Osteoblast (primary cell): Measurements from ENCODE around the gene FBXW11. TPM values are rescaled to one million over a fixed set of nuclear protein-coding genes. Genes with fewer than 3 reads are reported as not detected.
"Not testable (repeated sequence)": the region's sequence is repeated elsewhere in the genome, so short reads cannot be mapped to it uniquely, and the experiment has no call there.

Source experiments
- DNase-seq: peaks from one replicate; pipeline ENCODE4 v3.0.0; 2011; ENCODE audit warnings: low spot score, mixed read lengths; ENCODE audit not compliant: insufficient read length; ENCODE audit errors: missing footprints
- H2AFZ ChIP-seq: 2 replicates; pipeline ENCODE4 v1.6.0; 2011; ENCODE audit warnings: mild to moderate bottlenecking, low read length
- H3K27ac ChIP-seq: 2 replicates; pipeline ENCODE4 v1.5.1; 2011; ENCODE audit warnings: mild to moderate bottlenecking, low read depth, low read length, moderate library complexity
- H3K27me3 ChIP-seq: 2 replicates; pipeline ENCODE4 v1.6.0; 2012; ENCODE audit warnings: mild to moderate bottlenecking, control low read depth, inconsistent platforms, low read length, moderate library complexity; ENCODE audit not compliant: insufficient read depth
- H3K36me3 ChIP-seq: 2 replicates; pipeline ENCODE4 v1.5.1; 2011; ENCODE audit warnings: mild to moderate bottlenecking, low read length, control low read depth, moderate library complexity; ENCODE audit not compliant: insufficient read depth
- H3K4me1 ChIP-seq: 2 replicates; pipeline ENCODE4 v1.5.1; 2011; ENCODE audit warnings: mild to moderate bottlenecking, low read length, control low read depth, moderate library complexity; ENCODE audit not compliant: insufficient read depth
- H3K4me2 ChIP-seq: 2 replicates; pipeline ENCODE4 v1.6.0; 2011; ENCODE audit warnings: mild to moderate bottlenecking, low read length; ENCODE audit not compliant: insufficient read depth
- H3K4me3 ChIP-seq: fragments of 200-600 bp; sonication (generic); 3 replicates; pipeline ENCODE4 v1.5.1; 2012; ENCODE audit warnings: mild to moderate bottlenecking, low read length, inconsistent platforms; ENCODE audit not compliant: insufficient read depth
- H3K79me2 ChIP-seq: 2 replicates; pipeline ENCODE4 v1.6.0; 2012; ENCODE audit warnings: mild to moderate bottlenecking, low read length, control low read depth, inconsistent platforms; ENCODE audit not compliant: insufficient read depth
- H3K9me3 ChIP-seq: 2 replicates; pipeline ENCODE4 v1.5.1; 2011; ENCODE audit warnings: low read depth, low read length, control low read depth
- H4K20me1 ChIP-seq: 2 replicates; pipeline ENCODE4 v1.6.0; 2012; ENCODE audit warnings: mild to moderate bottlenecking, low read length, control low read depth; ENCODE audit not compliant: insufficient read depth
- total RNA-seq: library from RNA; depleted of rRNA; stranded (reverse); fragments of >200 nt; gene quantifications from 2 replicates; pipeline ENCODE4 v1.2.3, GENCODE V29; 2012
- TF ChIP-seq, protein P1 (sequence below): IDR thresholded peaks from 2 replicates; pipeline ENCODE4 v1.5.1; 2011; ENCODE audit warnings: mild to moderate bottlenecking, low read depth, low read length, moderate library complexity; ENCODE audit errors: extremely low read depth

FBXW11 gene
- total RNA-seq, 1 donor, result 76.7 TPM

DNA sequence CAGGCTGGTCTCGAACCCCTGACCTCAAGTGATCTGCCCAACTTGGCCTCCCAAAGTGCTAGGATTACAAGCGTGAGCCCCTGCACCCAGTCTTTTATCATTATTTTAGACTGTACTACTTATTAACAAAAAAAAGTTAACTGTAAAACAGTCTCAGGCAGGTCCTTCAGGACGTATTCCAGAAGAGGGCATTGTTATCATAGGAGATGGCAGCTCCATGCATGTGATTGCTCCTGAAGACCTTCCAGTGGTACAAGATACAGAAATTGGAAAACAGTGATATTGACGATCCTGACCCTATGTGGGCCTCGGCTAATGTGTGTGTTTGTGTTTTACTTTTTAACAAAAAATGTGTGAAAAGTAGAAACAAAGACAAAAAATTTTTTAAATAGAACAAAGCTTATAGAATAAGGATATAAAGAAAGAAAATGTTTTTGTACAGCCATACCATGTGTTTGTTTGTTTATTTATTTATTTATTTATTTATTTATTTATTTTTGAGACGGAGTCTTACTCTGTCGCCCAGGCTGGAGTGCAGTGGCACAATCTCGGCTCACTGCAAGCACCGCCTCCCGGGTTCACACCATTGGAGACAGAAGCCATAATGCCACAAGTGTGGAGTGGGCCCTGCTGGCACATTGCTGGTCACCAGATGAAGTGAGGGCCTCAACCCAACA is 13.8 kb upstream of the FBXW11 start:
- DNase-seq, result not testable (repeated sequence)

DNA sequence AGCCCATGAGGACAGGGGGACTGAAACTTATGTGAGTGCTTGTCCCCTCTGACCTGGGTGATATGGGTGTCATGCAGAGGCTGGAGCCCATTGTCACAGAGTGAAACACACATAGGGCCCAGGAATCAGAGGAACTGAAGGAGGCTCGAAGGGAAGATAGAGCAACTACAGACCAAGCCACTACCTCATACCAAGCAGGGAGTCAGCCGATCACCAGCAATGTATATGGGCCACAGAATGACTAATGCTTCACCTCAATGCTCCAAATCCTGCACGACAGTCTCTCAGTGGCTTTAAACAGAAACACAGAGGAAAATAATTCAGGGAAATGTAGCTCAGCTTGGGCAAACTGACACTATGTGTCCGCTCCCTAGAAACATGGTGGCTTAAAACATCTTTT is 8.9 kb upstream of the FBXW11 start:
- H3K9me3 ChIP-seq, result no peaks in the 10 kb centered on the region
- H3K79me2 ChIP-seq, result no peaks in the 10 kb centered on the region
- no peaks in the 10 kb centered on the region for H4K20me1 ChIP-seq
- H3K36me3 ChIP-seq, result no peaks in the 10 kb centered on the region
- no peak overlapping the region for H3K4me3 ChIP-seq
- DNase-seq, result no peak
- H3K27me3 ChIP-seq, result no peaks in the 10 kb centered on the region
- TF ChIP-seq, protein P1, sequence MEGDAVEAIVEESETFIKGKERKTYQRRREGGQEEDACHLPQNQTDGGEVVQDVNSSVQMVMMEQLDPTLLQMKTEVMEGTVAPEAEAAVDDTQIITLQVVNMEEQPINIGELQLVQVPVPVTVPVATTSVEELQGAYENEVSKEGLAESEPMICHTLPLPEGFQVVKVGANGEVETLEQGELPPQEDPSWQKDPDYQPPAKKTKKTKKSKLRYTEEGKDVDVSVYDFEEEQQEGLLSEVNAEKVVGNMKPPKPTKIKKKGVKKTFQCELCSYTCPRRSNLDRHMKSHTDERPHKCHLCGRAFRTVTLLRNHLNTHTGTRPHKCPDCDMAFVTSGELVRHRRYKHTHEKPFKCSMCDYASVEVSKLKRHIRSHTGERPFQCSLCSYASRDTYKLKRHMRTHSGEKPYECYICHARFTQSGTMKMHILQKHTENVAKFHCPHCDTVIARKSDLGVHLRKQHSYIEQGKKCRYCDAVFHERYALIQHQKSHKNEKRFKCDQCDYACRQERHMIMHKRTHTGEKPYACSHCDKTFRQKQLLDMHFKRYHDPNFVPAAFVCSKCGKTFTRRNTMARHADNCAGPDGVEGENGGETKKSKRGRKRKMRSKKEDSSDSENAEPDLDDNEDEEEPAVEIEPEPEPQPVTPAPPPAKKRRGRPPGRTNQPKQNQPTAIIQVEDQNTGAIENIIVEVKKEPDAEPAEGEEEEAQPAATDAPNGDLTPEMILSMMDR, result no peak
- H3K4me2 ChIP-seq, result no peak overlapping the region
- H2AFZ ChIP-seq, result no peak overlapping the region
- H3K27ac ChIP-seq, result no peak overlapping the region
- no peaks in the 10 kb centered on the region for H3K4me1 ChIP-seq

More for the DNA sequence above, 13.8 kb upstream of the FBXW11 start:
- not testable (repeated sequence) for H3K4me2 ChIP-seq, H2AFZ ChIP-seq, H4K20me1 ChIP-seq, H3K4me1 ChIP-seq, H3K4me3 ChIP-seq, H3K79me2 ChIP-seq, H3K36me3 ChIP-seq, H3K27ac ChIP-seq, H3K27me3 ChIP-seq, H3K9me3 ChIP-seq
- TF ChIP-seq, protein P1, result peak; percentile 10

DNA sequence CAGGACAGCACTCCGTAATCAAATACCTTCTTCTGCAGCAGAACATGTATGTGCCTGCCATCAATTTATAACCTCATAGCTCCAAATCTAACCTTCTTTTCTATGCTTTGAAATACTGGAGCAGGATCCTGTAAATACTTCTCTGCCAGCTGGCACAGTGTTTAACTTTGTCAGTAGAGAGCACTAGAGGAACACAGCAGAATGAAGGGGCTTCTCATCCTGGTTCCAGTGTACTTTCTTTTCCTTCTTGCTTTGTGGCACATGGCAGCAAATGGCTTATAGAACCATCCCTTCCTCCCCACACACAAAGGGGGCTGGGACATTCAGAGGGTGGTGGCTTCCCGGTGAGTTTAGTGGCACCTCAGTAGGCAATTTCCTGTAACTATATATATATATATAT is 3.8 kb upstream of the FBXW11 start:
- Histone ChIP-seq H3K27ac (no peak overlapping the region), H3K4me2 (no peak overlapping the region), H3K36me3 (no peaks in the 10 kb centered on the region), H3K4me3 (no peak overlapping the region), H3K27me3 (no peaks in the 10 kb centered on the region), H4K20me1 (peaks cover 5% of the 10 kb centered on the region), H2AFZ (no peak overlapping the region), H3K9me3 (no peaks in the 10 kb centered on the region), H3K4me1 (peaks cover 29% of the 10 kb centered on the region), H3K79me2 (peaks cover 16% of the 10 kb centered on the region)
- TF ChIP-seq, protein P1, result peak; percentile 22
- peak; percentile 47 for DNase-seq

DNA sequence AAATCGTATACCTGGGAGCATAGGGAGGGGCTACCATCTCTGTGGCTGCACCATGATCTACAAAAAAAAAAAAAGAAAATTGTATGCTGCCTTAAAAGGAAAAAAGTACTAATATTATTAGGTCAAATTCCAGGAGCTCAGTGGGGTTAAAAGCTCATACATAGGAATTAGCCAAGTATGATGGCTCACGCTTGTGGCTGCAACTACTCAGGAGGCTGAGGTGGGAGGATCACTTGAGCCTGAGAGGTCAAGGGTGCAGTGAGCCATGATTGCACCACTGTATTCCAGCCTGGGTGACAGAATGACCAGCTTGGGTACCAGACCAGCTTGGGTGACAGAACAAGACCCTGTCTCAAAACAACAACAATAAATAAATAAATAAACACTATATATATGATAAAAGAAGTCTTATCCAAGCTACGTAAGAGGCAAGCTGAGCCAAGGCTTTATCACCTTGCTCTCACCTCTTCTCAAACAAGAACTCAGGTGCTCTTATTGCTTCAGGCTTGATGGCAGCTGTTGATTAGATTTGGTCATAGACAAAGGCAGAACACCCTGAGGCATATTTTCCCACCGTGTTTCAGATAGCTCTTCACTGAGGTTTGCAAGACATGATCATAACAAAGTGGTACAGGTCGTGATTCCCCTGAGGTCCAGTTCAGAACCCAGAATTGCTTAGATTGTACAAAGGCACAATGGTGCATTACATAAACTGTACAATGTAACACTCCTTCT is 3.3 kb upstream of the FBXW11 start:
- no peaks in the 10 kb centered on the region for H3K36me3 ChIP-seq
- H3K4me1 ChIP-seq, result peaks cover 34% of the 10 kb centered on the region
- no peak overlapping the region for H3K27ac ChIP-seq
- peaks cover 22% of the 10 kb centered on the region for H3K79me2 ChIP-seq
- no peaks in the 10 kb centered on the region for H3K27me3 ChIP-seq
- H3K4me2 ChIP-seq, result no peak overlapping the region
- DNase-seq, result no peak
- no peak overlapping the region for H2AFZ ChIP-seq
- H3K4me3 ChIP-seq, result no peak overlapping the region
- peaks cover 10% of the 10 kb centered on the region for H4K20me1 ChIP-seq
- H3K9me3 ChIP-seq, result no peaks in the 10 kb centered on the region
- TF ChIP-seq, protein P1, result no peak
